ENCODE measurements around the gene NOP16.
"Not testable (repeated sequence)": the region's sequence is repeated elsewhere in the genome, so short reads cannot be mapped to it uniquely, and the experiment has no call there.

Gene NOP16

DNA sequence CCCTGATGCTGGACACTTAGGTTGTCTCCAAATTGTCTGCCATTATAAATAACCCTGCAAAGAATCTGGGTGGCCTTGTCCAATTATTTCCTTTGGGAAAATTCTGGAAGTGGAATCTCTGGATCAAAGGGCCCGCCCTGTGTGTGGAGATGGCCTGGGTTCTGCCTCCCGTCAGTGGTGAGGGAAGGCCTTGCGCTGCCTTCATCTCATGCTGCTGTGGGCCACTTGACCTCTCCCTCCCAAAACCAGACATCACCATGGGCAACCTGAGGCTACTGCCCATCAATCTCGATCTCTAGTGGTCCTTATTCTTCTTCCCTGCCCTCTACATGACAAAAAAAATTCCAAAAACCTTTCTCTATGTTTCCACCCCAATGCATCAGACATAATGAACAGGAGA lies 21.4 kb upstream of the NOP16 start:
- TF ChIP-seq, protein P1, sequence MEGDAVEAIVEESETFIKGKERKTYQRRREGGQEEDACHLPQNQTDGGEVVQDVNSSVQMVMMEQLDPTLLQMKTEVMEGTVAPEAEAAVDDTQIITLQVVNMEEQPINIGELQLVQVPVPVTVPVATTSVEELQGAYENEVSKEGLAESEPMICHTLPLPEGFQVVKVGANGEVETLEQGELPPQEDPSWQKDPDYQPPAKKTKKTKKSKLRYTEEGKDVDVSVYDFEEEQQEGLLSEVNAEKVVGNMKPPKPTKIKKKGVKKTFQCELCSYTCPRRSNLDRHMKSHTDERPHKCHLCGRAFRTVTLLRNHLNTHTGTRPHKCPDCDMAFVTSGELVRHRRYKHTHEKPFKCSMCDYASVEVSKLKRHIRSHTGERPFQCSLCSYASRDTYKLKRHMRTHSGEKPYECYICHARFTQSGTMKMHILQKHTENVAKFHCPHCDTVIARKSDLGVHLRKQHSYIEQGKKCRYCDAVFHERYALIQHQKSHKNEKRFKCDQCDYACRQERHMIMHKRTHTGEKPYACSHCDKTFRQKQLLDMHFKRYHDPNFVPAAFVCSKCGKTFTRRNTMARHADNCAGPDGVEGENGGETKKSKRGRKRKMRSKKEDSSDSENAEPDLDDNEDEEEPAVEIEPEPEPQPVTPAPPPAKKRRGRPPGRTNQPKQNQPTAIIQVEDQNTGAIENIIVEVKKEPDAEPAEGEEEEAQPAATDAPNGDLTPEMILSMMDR (conservative IDR thresholded peaks at IDR 0.05; ENCODE audit: low read length): no peak
- H3K4me3 ChIP-seq (ENCODE audit: low read length): no peak overlapping the region
- DNase-seq (ENCODE audit: low read depth): no peak

DNA sequence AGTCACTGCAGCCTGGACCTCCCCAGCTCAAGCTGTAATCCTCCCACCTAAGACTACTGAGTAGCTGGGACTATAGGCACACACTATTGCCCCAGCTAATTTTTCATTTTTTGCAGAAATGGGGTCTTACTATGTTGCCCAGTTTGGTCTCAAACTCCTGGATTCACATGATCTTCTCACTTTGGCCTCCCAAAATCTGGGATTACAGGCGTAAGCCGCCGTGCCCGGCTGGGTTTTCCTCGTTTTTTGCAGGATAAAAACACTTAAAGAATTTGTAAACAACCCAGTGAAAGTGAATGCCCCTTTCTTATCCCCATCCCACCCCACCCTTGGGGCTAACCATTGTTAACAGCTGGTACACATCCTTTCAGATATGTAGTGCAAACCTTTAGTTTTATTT lies 20.2 kb upstream of the NOP16 start:
- DNase-seq (ENCODE audit: low read depth): no peak
- no peak overlapping the region for H3K4me3 ChIP-seq (ENCODE audit: low read length)
- TF ChIP-seq, protein P1 (conservative IDR thresholded peaks at IDR 0.05; ENCODE audit: low read length): no peak

DNA sequence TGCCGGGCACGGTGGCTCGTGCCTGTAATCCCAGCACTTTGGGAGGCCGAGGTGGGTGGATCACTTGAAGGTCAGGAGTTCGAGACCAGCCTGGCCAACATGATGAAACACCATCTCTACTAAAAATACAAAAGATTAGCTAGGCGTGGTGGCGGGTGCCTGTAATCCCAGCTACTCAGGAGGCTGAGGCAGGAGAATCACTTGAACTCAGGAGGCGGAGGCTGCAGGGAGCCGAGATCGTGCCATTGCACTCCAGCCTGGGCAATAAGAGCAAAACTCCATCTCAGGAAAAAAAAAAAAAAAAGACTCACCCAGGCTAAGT lies 19.8 kb upstream of the NOP16 start:
- not testable (repeated sequence) for DNase-seq (ENCODE audit: low read depth); H3K4me3 ChIP-seq (ENCODE audit: low read length)

DNA sequence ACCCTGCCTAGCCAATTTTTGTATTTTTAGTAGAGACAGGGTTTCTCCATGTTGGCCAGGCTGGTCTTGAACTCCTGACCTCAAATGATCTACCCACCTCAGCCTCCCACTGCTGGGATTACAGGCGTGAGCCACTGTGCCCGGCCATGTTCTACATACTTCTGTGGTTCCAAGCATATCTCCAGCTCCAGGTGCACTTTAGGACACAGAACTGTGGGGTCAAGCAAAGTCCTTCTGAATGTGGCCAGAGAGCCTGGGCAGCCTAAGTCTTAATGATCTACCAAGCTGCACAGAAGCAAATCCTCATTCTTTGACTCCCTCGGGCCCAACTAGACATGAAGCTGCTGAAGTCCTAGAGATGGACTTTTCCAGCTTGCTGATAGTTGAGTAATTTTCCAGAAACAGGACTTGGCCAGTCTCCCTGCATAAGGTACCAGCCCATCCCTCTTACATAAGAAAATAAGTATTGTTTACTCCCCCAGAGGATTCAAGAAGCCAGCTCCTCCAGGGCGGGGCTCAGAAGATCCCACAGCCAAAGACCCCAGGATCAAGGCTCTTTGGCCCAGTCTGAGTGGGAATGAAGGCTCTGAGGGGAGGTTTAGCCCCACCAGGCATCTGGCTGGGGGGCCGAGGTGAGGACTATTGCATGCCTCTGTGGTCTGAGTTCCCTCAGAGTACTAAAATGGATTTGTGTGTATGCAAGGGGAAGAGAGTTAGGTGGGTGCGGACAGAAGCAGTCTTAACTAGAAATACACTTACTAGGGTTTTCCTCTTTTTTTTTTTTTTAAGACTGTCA lies 19.3 kb upstream of the NOP16 start:
- TF ChIP-seq, protein P1 (conservative IDR thresholded peaks at IDR 0.05; ENCODE audit: low read length): no peak
- DNase-seq (ENCODE audit: low read depth): peak; percentile 44
- no peak overlapping the region for H3K4me3 ChIP-seq (ENCODE audit: low read length)

DNA sequence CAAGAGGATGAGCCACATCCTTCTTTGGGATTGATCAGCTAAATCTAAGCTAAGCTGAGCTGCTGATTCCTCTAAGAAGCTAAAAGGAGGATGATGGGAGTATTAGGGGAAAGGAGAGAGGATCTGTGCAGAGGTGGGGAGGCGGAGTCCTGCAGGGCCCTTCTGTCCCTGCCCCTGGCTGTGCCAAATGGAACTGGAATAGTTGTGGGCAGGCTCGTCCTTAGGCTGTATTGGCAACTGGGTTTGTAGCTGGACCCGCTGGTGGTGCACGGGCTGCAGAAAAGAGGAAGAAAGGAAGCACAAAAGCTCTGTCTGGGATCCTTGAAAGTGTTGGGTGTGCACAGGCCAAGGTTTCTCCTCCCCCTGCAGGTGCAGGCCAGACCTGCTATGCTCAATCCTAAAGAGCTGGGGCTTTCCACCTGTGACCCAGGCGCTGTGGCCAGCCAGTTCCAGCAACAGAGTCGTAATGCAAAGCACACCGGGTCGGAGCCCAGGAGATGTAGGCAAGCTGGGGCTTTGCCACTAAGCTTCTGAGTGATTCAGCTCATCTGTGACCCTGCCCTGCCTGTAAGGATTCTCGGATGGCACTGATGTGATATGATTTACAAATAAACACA lies 18.1 kb upstream of the NOP16 start:
- no peak for DNase-seq (ENCODE audit: low read depth)
- TF ChIP-seq, protein P1 (conservative IDR thresholded peaks at IDR 0.05; ENCODE audit: low read length): no peak
- no peak overlapping the region for H3K4me3 ChIP-seq (ENCODE audit: low read length)

DNA sequence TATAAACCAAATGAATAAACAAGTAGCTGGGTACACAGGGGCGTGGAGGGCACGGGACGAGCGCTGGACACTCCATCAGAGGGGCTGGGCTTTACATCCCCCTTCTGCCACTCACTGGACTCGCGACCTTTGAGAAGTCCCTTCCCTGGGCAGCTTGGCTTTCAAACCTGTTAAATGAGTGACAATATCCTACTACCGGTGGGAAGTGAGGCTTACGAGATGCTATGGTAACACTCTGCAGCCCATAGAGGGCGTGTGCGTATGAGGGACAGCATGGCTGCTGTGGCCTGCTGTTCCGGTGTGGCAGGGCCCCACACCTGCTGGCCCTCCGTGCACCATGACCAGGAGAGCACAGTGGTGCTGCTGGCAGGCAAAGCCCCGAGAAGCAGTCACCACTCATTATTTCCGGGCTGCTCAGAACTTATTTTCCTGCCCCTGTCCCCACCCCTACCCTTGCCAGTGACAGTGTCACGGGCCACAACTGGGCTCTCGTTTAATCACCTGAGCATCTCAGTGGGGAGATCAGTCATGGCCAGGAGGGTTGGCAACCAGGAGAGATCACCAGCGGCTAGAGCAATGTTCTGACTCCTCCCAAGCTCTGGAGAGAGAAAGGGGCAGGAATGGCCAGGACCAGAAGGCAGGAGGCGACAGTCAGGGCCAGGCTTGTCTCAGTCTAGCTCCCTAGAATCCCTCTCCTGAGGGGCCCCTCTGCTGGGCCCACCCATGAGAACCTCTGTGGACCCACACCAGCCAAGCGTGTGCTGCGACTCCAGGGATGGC lies 17.4 kb upstream of the NOP16 start:
- no peak for DNase-seq (ENCODE audit: low read depth)
- TF ChIP-seq, protein P1 (conservative IDR thresholded peaks at IDR 0.05; ENCODE audit: low read length): no peak
- no peak overlapping the region for H3K4me3 ChIP-seq (ENCODE audit: low read length)

DNA sequence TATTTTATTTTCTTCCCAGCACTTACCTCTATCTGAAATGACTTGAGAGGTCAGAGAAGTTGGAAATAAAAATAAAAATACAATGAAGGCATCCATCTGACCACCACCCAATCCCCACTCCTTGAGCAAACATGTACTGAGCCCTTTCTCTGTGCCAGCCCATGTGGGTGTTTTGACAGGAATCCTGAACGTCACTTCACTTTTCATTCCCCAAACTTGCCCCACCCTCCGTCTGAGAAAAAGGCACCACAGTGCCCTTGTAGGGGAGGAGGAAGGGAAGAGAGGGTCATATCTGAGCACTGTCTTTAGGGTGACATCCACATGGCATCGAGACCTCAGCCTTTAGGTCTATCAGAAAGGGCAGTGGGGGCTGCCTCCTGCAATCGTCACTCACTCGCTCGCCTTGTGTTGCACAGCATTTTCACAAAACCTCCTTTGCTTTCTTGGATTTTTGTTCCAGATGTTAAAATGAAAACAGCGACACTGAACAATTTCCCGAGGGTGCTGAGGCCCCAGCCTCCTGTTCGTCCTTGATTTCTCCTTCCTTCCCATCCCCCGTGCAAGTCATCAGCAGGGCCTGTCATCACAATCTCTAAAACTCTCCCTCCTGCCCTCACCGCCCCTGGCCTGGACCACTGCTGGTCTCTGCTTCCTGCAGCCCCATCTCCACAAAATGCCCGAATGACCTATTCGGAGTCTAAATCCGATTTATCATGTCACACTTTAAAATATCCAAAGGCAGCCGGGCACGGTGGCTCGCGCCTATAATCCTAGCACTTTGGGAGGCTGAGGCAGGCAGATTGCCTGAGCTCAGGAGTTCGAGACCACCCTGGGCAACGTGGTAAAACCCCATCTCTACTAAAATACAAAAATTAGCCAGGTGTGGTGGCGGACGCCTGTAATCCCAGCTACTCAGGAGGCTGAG lies 13.1 kb upstream of the NOP16 start:
- H3K4me3 ChIP-seq (ENCODE audit: low read length): no peak overlapping the region
- TF ChIP-seq, protein P1 (conservative IDR thresholded peaks at IDR 0.05; ENCODE audit: low read length): no peak
- no peak for DNase-seq (ENCODE audit: low read depth)
